ENCODE measurements around the gene PDZD4. TPM values are rescaled to one million over a fixed set of nuclear protein-coding genes. Genes with fewer than 3 reads are reported as not detected.
A peak's percentile ranks its signal among the peaks of the same experiment; 100 is the strongest.

Gene PDZD4
- total and polyA plus RNA-seq, 9 of the 15 experiments (the other 6 are each of a cell fraction or from before 2014, with no cell fraction given) = 0.05 to 0.38 (median 0.07) TPM; not detected in 5

- TF ChIP-seq ZBTB33 (CRISPR knock-in tag; IDR thresholded peaks at IDR 0.05) (peak; percentile 90), SREBF1 (IDR thresholded peaks at IDR 0.05; ENCODE audit: borderline replicate concordance, low read depth, low read length) (peak; percentile 89; the same call in 1 of the 2 replicates), ZNF184 (CRISPR knock-in tag; IDR thresholded peaks at IDR 0.05) (peak; percentile 62; the same call in 1 of the 2 replicates), MLX (CRISPR knock-in tag; conservative IDR thresholded peaks at IDR 0.05) (peak in 1 of 2 experiments; percentile 99; a peak in 2 of 4 replicates), ZNF282 (CRISPR knock-in tag; IDR thresholded peaks at IDR 0.05) (peak; percentile 98), KAT7 (CRISPR knock-in tag; IDR thresholded peaks at IDR 0.05; ENCODE audit: borderline replicate concordance) (peak; percentile 99; the same call in 1 of the 2 replicates), HMG20B (CRISPR knock-in tag; IDR thresholded peaks at IDR 0.05) (no peak), PHF8 (IDR thresholded peaks at IDR 0.05; ENCODE audit: borderline replicate concordance, low read length) (no peak), ZNF592 (IDR thresholded peaks at IDR 0.05) (no peak), ZHX1 (conservative IDR thresholded peaks at IDR 0.05; ENCODE audit: low read length) (no peak), ATF6 (CRISPR knock-in tag; IDR thresholded peaks at IDR 0.05) (peak; percentile 100)
These were observed 45.2 kb upstream of the PDZD4 start (continued) for GRCh38 chrX:153875391-153876111.

All from K562 (cell line).